ENCODE measurements around the gene TNFRSF8. TPM values are rescaled to one million over a fixed set of nuclear protein-coding genes. Genes with fewer than 3 reads are reported as not detected.
"Not testable (repeated sequence)": the region's sequence is repeated elsewhere in the genome, so short reads cannot be mapped to it uniquely, and the experiment has no call there.

The TNFRSF8 gene
- total RNA-seq, 4 donors from 2014 or later = 0.26 to 2.4 (median 0.85) TPM

GRCh38 chr1:12104417-12104816 is 41.3 kb downstream of the TNFRSF8 start:
- TF ChIP-seq CTCF (IDR thresholded peaks at IDR 0.05) = no peak
- TF ChIP-seq POLR2A (IDR thresholded peaks at IDR 0.05) = no peak
- Histone ChIP-seq H3K9me3 (no peaks in the 10 kb centered on the region), H3K4me3 (no peak overlapping the region), H3K27me3 (no peaks in the 10 kb centered on the region), H3K27ac (no peak overlapping the region), H3K36me3 (no peaks in the 10 kb centered on the region), H3K4me1 (no peaks in the 10 kb centered on the region)
- no peak for DNase-seq
- intact Hi-C loops (cut with DNase I; ENCODE audit: low total_unique reads) = no loop called here

GRCh38 chr1:12106153-12106552 is 43.0 kb downstream of the TNFRSF8 start:
- no peak overlapping the region for H3K4me3 ChIP-seq
- H3K9me3 ChIP-seq = no peaks in the 10 kb centered on the region
- no peaks in the 10 kb centered on the region for H3K4me1 ChIP-seq
- DNase-seq = no peak
- no peak overlapping the region for H3K27ac ChIP-seq
- no peaks in the 10 kb centered on the region for H3K27me3 ChIP-seq
- intact Hi-C loops (cut with DNase I; ENCODE audit: low total_unique reads) = no loop called here
- TF ChIP-seq CTCF (IDR thresholded peaks at IDR 0.05) = no peak
- no peak for TF ChIP-seq POLR2A (IDR thresholded peaks at IDR 0.05)
- H3K36me3 ChIP-seq = no peaks in the 10 kb centered on the region

GRCh38 chr1:12106861-12107260 is 43.8 kb downstream of the TNFRSF8 start:
- H3K9me3 ChIP-seq; H3K36me3 ChIP-seq; H3K27me3 ChIP-seq; intact Hi-C loops (cut with DNase I; ENCODE audit: low total_unique reads); H3K4me1 ChIP-seq; H3K4me3 ChIP-seq; DNase-seq; H3K27ac ChIP-seq: not testable (repeated sequence)

GRCh38 chr1:12107718-12108117 is 44.6 kb downstream of the TNFRSF8 start:
- intact Hi-C loops (cut with DNase I; ENCODE audit: low total_unique reads) = no loop called here
- DNase-seq = no peak
- H3K27ac ChIP-seq = no peak overlapping the region
- no peaks in the 10 kb centered on the region for H3K4me1 ChIP-seq
- TF ChIP-seq CTCF (IDR thresholded peaks at IDR 0.05) (no peak), POLR2A (IDR thresholded peaks at IDR 0.05) (no peak)
- no peaks in the 10 kb centered on the region for H3K36me3 ChIP-seq
- H3K9me3 ChIP-seq = no peaks in the 10 kb centered on the region
- no peak overlapping the region for H3K4me3 ChIP-seq
- H3K27me3 ChIP-seq = no peaks in the 10 kb centered on the region

- no peaks in the 10 kb centered on the region for H3K9me3 ChIP-seq
- no peaks in the 10 kb centered on the region for H3K27me3 ChIP-seq
- DNase-seq = no peak
- TF ChIP-seq CTCF (IDR thresholded peaks at IDR 0.05) (no peak), POLR2A (IDR thresholded peaks at IDR 0.05) (no peak)
- intact Hi-C loops (cut with DNase I; ENCODE audit: low total_unique reads) = no loop called here
- no peak overlapping the region for H3K27ac ChIP-seq
- no peaks in the 10 kb centered on the region for H3K4me1 ChIP-seq
- H3K4me3 ChIP-seq = no peak overlapping the region
- H3K36me3 ChIP-seq = no peaks in the 10 kb centered on the region
Measured at GRCh38 chr1:12109901-12110300, 46.8 kb downstream of the TNFRSF8 start.

- no peak for DNase-seq
- Histone ChIP-seq H3K27ac (no peak overlapping the region), H3K27me3 (no peaks in the 10 kb centered on the region)
Measured at GRCh38 chr1:12111741-12112140, 48.6 kb downstream of the TNFRSF8 start.

More at GRCh38 chr1:12111741-12112140, 48.6 kb downstream of the TNFRSF8 start:
- TF ChIP-seq CTCF (IDR thresholded peaks at IDR 0.05) (no peak), POLR2A (IDR thresholded peaks at IDR 0.05) (no peak)
- Histone ChIP-seq H3K9me3 (no peaks in the 10 kb centered on the region), H3K36me3 (no peaks in the 10 kb centered on the region), H3K4me3 (no peak overlapping the region), H3K4me1 (no peaks in the 10 kb centered on the region)
- intact Hi-C loops (cut with DNase I; ENCODE audit: low total_unique reads) = no loop called here
